Endodermal cell (in vitro differentiated cells): Measurements from ENCODE around the gene NEURL3. TPM values are rescaled to one million over a fixed set of nuclear protein-coding genes. Genes with fewer than 3 reads are reported as not detected.

Source experiments
- DNase-seq: peaks from one replicate; pipeline ENCODE4 v3.0.0-alpha.2; 2017
- H3K27ac ChIP-seq: 2 replicates; pipeline ENCODE4 v1.5.1; 2013; ENCODE audit warnings: mild to moderate bottlenecking, low read depth, low read length, moderate library complexity
- H3K27me3 ChIP-seq: 2 replicates; pipeline ENCODE4 v1.6.1; 2013; ENCODE audit warnings: mild to moderate bottlenecking, low read length, moderate library complexity; ENCODE audit not compliant: insufficient read depth, control insufficient read depth, poor library complexity, severe bottlenecking
- H3K36me3 ChIP-seq: 2 replicates; pipeline ENCODE4 v1.7.0; 2013; ENCODE audit warnings: mild to moderate bottlenecking, low read length, moderate library complexity; ENCODE audit not compliant: control insufficient read depth, insufficient read depth
- H3K4me1 ChIP-seq: one replicate; pipeline ENCODE4 v1.7.0; 2013; ENCODE audit warnings: low read length; ENCODE audit not compliant: control insufficient read depth, insufficient read depth
- H3K4me3 ChIP-seq: 2 replicates; pipeline ENCODE4 v1.5.1; 2013; ENCODE audit warnings: mild to moderate bottlenecking, low read length, moderate library complexity
- H3K9ac ChIP-seq: 2 replicates; pipeline ENCODE4 v1.6.1; 2013; ENCODE audit warnings: mild to moderate bottlenecking, low read length, moderate library complexity; ENCODE audit not compliant: poor library complexity, severe bottlenecking; ENCODE audit errors: extremely low read depth
- H3K9me3 ChIP-seq: 2 replicates; pipeline ENCODE4 v1.6.1; 2013; ENCODE audit warnings: mild to moderate bottlenecking, low read length, moderate library complexity; ENCODE audit not compliant: control insufficient read depth
- H3K27ac Mint-ChIP-seq: 2 replicates; pipeline ENCODE4 v1.8.0; 2020; ENCODE audit warnings: mixed read lengths
- H3K27me3 Mint-ChIP-seq: 2 replicates; pipeline ENCODE4 v1.8.0; 2021; ENCODE audit warnings: mild to moderate bottlenecking, mixed read lengths; ENCODE audit not compliant: insufficient read depth
- H3K36me3 Mint-ChIP-seq: 2 replicates; pipeline ENCODE4 v1.8.0; 2020; ENCODE audit warnings: low read depth, mixed read lengths
- H3K4me1 Mint-ChIP-seq: 2 replicates; pipeline ENCODE4 v1.8.0; 2020; ENCODE audit warnings: mixed read lengths
- H3K4me3 Mint-ChIP-seq: 2 replicates; pipeline ENCODE4 v1.8.0; 2020; ENCODE audit warnings: mild to moderate bottlenecking, moderate library complexity, mixed read lengths
- H3K9me3 Mint-ChIP-seq: 2 replicates; pipeline ENCODE4 v1.8.0; 2020; ENCODE audit warnings: mild to moderate bottlenecking, mixed read lengths
- CTCF ChIP-seq: fragments of 200-600 bp; sonication (generic); conservative IDR thresholded peaks from 2 replicates; pipeline ENCODE4 v1.5.0; 2021; ENCODE audit warnings: antibody characterized with exemption, mild to moderate bottlenecking
- WGBS, 2 experiments: methylation state at CpG; one replicate each; pipeline versions ENCODE4 v1.1.5 to v1.1.7; 2013; ENCODE audit warnings: missing lambda C conversion rate in 2 of 2, mixed read lengths in 1 of 2; ENCODE audit not compliant: insufficient coverage in 1 of 2, insufficient read length in 1 of 2; 5-methylcytosine and 5-hydroxymethylcytosine counted together
- total RNA-seq, 2 donors: library from RNA; stranded (reverse); fragmentation: NEBNext Ultra II Directional in 1 of 2; extraction: Animal tissue kit (Norgen Biotek cat#: 25700) in 1 of 2; gene quantifications; 2 replicates in 1 of 2; 3 replicates in 1 of 2; pipeline ENCODE4 v1.2.1, GENCODE V29; 2021

The NEURL3 gene
- total RNA-seq, 2 donors from 2014 or later: not detected

DNA sequence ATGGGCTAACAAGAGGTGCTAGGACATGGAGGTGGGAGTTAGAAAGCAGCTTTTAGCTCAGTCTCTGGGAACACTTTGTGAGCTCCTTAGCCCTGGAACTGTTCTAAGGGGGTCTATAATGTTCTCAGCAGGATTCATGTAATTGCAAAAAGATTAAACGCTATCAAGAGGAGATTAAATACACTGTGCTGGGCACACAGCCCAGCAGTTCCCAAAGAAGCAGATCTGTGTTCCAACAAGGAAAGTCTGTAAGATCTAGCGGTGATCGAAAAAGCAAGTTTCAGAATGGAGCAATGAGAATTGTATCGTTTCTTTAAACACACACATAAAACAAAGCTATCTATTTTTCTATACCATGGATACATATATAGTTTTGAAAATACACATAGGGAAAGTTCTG lies 29.0 kb upstream of the NEURL3 start:
- no peak for DNase-seq
- Histone ChIP-seq H3K27ac (no peak overlapping the region), H3K36me3 (no peaks in the 10 kb centered on the region), H3K4me1 (no peaks in the 10 kb centered on the region), H3K27me3 (peaks cover 21% of the 10 kb centered on the region), H3K9ac (no peak overlapping the region), H3K4me3 (no peak overlapping the region), H3K9me3 (no peaks in the 10 kb centered on the region)
- peaks cover 12% of the 10 kb centered on the region for H3K4me1 Mint-ChIP-seq
- peaks cover 32% of the 10 kb centered on the region for H3K27me3 Mint-ChIP-seq
- H3K27ac Mint-ChIP-seq: no peak overlapping the region
- WGBS, 2 experiments: 87% methylated on average over 4 of the region's 4 CpGs; no CpG with 5 or more reads in 1 of the 2 experiments
- no peak for TF ChIP-seq CTCF
- no peaks in the 10 kb centered on the region for H3K36me3 Mint-ChIP-seq
- no peaks in the 10 kb centered on the region for H3K9me3 Mint-ChIP-seq
- no peak overlapping the region for H3K4me3 Mint-ChIP-seq

DNA sequence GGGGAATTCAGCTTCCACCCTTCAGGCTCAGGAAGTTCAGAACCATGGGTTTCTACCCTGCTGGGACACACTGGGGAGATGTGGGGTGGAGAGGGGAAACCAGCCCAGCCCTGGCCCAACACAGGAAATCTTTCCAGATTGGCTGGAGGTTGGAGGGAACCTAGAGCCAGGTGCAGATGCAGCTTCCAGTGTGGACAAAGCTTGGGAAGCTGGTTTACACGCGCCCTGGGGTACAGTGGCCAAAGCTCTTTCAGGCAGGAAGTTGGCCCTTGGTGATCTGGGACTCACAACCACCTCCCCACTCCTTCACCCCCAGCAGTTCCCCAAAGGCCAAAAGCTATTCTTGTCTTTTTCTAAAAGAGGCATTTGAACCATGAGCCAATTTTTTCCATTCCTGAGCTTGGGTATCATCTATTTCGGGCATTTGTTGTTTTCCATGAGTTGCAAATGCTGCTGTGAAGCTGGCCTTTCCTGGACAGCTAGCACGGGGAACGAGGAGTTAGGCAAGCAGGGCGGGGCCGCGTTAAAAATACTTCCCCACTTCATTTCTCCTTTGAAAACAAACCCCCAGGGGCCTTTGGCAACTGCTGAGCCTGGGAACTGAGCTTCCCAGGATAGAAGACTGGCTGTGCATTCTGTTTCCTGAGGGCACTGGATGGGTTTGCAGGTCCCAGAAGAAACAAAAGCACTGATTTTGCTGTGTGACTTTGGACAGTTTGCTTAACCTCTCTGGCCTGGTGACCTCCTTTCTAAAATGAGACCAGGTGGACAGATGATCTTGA lies 28.3 kb upstream of the NEURL3 start:
- Histone ChIP-seq H3K4me1 (no peaks in the 10 kb centered on the region), H3K36me3 (no peaks in the 10 kb centered on the region), H3K27ac (no peak overlapping the region), H3K4me3 (no peak overlapping the region), H3K27me3 (peaks cover 15% of the 10 kb centered on the region), H3K9me3 (no peaks in the 10 kb centered on the region), H3K9ac (no peak overlapping the region)
- TF ChIP-seq CTCF: no peak
- DNase-seq: peak; percentile 54
- Mint-ChIP-seq H3K27me3 (peaks cover 32% of the 10 kb centered on the region), H3K4me1 (peaks cover 6% of the 10 kb centered on the region), H3K27ac (no peak overlapping the region), H3K4me3 (no peak overlapping the region), H3K9me3 (no peaks in the 10 kb centered on the region), H3K36me3 (no peaks in the 10 kb centered on the region)
- 61 to 65% methylated on average over 3 to 8 of the region's 8 CpGs for WGBS, 2 experiments

GRCh38 chr2:96532641-96533291 lies 27.6 kb upstream of the NEURL3 start:
- H3K27me3 Mint-ChIP-seq: peaks cover 24% of the 10 kb centered on the region
- H3K9me3 Mint-ChIP-seq: no peaks in the 10 kb centered on the region
- H3K4me1 Mint-ChIP-seq: peaks cover 3% of the 10 kb centered on the region
- H3K27me3 ChIP-seq: peaks cover 11% of the 10 kb centered on the region
- no peak overlapping the region for H3K4me3 ChIP-seq
- no peak overlapping the region for H3K9ac ChIP-seq
- peak; percentile 52 for DNase-seq
- 86 to 93% methylated on average over 4 to 7 of the region's 7 CpGs for WGBS, 2 experiments
- H3K27ac Mint-ChIP-seq: no peak overlapping the region
- no peak overlapping the region for H3K4me3 Mint-ChIP-seq
- H3K4me1 ChIP-seq: no peaks in the 10 kb centered on the region
- H3K36me3 ChIP-seq: no peaks in the 10 kb centered on the region
- no peaks in the 10 kb centered on the region for H3K36me3 Mint-ChIP-seq
- no peak overlapping the region for H3K27ac ChIP-seq
- TF ChIP-seq CTCF: no peak
- no peaks in the 10 kb centered on the region for H3K9me3 ChIP-seq
